RWPE2 (cell line): ENCODE measurements around the gene YOD1.

ENCODE experiments used
- ATAC-seq: fragments of 200-7000 bp; cut with Tn5 transposase; 3 replicates; pipeline ENCODE4 v1.9.1; 2021; ENCODE audit warnings: low read depth
- DNase-seq: peaks from one replicate; pipeline ENCODE4 v3.0.0-alpha.2; 2020; ENCODE audit warnings: low spot score
- H3K27ac ChIP-seq: fragments of 450-650 bp; 2 replicates; pipeline ENCODE4 v1.5.1; 2017; ENCODE audit warnings: mild to moderate bottlenecking; ENCODE audit not compliant: poor library complexity, severe bottlenecking
- H3K27me3 ChIP-seq: fragments of 250-450 bp; sonication (Bioruptor Pico); 2 replicates; pipeline ENCODE4 v1.5.1; 2021; ENCODE audit warnings: mild to moderate bottlenecking, moderate library complexity; ENCODE audit not compliant: insufficient read depth, poor library complexity, severe bottlenecking
- H3K36me3 ChIP-seq: fragments of 250-450 bp; sonication (Bioruptor Pico); 2 replicates; pipeline ENCODE4 v1.5.1; 2020; ENCODE audit warnings: low read depth, mild to moderate bottlenecking, moderate library complexity
- H3K4me1 ChIP-seq: fragments of 250-450 bp; sonication (Bioruptor Pico); 2 replicates; pipeline ENCODE4 v1.5.1; 2021; ENCODE audit warnings: mild to moderate bottlenecking, moderate library complexity; ENCODE audit not compliant: insufficient read depth, poor library complexity, severe bottlenecking
- H3K4me3 ChIP-seq: fragments of 250-450 bp; sonication (Bioruptor Pico); 2 replicates; pipeline ENCODE4 v1.5.1; 2021; ENCODE audit warnings: mild to moderate bottlenecking, moderate library complexity; ENCODE audit not compliant: severe bottlenecking
- H3K9me3 ChIP-seq: fragments of 250-450 bp; sonication (Bioruptor Pico); 2 replicates; pipeline ENCODE4 v1.5.1; 2021; ENCODE audit warnings: mild to moderate bottlenecking, moderate library complexity; ENCODE audit not compliant: severe bottlenecking
- CTCF ChIP-seq: fragments of 450-650 bp; IDR thresholded peaks from one replicate; pipeline ENCODE4 v1.5.1; 2017; ENCODE audit warnings: mild to moderate bottlenecking, moderate library complexity; ENCODE audit not compliant: poor library complexity, severe bottlenecking

The YOD1 gene

DNA sequence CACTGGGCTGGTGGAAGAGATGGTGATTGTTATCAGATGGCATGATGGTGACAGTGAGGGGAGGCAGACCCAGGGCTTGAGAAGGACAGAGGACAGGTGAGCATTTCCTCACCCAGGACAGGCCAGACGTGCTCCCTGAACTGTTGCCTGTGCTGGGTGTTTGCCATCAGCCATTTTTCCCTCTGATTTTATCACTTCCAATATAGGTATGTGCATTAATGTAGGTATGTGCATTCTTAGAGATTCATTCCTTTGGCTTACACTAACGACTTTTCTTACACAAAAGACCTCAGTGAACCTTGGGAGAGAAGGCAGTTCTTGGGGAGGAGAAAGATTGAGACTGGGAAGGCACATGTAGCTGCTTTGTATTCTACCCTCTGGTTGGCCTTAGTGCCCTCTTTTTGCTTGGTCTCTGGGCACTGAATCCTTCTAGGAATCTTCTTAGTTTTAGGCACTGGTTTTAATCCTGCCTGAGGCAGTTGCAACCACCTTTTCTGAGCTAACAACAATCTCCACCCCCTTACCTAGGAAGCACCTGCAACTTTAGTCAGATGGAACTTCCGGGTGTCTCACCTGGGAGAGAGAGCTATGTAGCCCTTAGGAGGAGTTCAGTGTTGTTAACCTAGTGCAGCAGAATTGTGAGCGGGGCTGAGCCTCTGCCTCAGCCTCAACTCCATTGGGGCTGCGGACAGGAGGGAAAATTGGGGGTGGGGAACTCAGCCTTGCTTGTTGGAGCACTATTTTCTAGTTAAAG is 49.3 kb downstream of the YOD1 start:
- Histone ChIP-seq H3K4me1 (peaks cover 37% of the 10 kb centered on the region), H3K27me3 (no peaks in the 10 kb centered on the region), H3K4me3 (no peak overlapping the region), H3K27ac (peak overlapping the region; percentile 96), H3K9me3 (no peaks in the 10 kb centered on the region), H3K36me3 (no peaks in the 10 kb centered on the region)
- ATAC-seq (0 out of 3 replicates have a peak, but pooled peaks have one; percentile 33), DNase-seq (no peak)
- TF ChIP-seq CTCF = no peak

DNA sequence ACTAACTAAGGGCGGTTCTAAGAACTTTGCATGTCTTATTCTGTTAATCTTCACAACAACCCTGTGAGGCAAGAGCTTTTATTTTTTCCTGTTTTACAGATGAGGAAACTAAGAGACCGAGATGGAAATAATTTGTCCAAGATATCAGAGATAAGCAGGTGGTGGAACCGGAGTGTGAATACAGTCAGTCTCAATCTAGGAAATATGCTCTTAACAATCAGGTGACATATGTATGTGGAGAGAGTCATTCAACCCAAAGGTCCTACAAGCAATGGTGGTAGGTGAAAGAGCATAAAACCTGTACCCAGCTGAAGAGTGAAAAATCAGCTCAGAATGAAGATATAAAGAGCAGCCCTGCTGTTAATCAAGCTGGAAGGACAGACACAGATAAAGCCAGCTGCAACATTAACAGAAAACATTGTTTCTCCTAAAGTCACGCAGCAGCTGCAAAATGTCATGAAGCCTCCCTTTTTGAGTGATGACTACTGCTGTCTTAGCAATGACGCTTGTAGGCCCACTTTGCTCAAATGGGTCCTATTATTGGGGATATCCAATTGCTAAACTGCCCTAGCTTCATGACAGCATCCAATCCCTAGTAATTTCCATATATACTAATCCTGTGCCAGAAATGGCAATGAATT is 50.2 kb downstream of the YOD1 start:
- no peak for ATAC-seq

GRCh38 chr1:206998816-206999215 is 52.2 kb downstream of the YOD1 start:
- TF ChIP-seq CTCF = no peak
- Histone ChIP-seq H3K36me3 (no peaks in the 10 kb centered on the region), H3K27ac (no peak overlapping the region), H3K9me3 (no peaks in the 10 kb centered on the region), H3K4me3 (no peak overlapping the region), H3K4me1 (peaks cover 19% of the 10 kb centered on the region), H3K27me3 (no peaks in the 10 kb centered on the region)
- DNase-seq = no peak
- no peak for ATAC-seq

More for the DNA sequence above, 50.2 kb downstream of the YOD1 start:
- TF ChIP-seq CTCF = no peak
- no peak overlapping the region for H3K27ac ChIP-seq
- H3K4me3 ChIP-seq = no peak overlapping the region
- no peaks in the 10 kb centered on the region for H3K27me3 ChIP-seq
- no peak for DNase-seq
- no peaks in the 10 kb centered on the region for H3K9me3 ChIP-seq
- no peaks in the 10 kb centered on the region for H3K36me3 ChIP-seq
- peaks cover 30% of the 10 kb centered on the region for H3K4me1 ChIP-seq
